Measurements from ENCODE around the gene NPHP4. TPM values are rescaled to one million over a fixed set of nuclear protein-coding genes. Genes with fewer than 3 reads are reported as not detected.
"Not testable (repeated sequence)": the region's sequence is repeated elsewhere in the genome, so short reads cannot be mapped to it uniquely, and the experiment has no call there.

Gene NPHP4
- total RNA-seq, 6 experiments from 2014 or later, result 1.5 to 6.0 (median 2.0) TPM

- H3K36me3 ChIP-seq, result no peaks in the 10 kb centered on the region
- peaks cover 0 to 8% (median 3%) of the 10 kb centered on the region in 4 donors for H3K4me1 ChIP-seq
- H3K27ac ChIP-seq, result no peak overlapping the region
- DNase-seq (no peak), ATAC-seq (no peak)
- no peaks in the 10 kb centered on the region for H3K9me3 ChIP-seq
- no peaks in the 10 kb centered on the region for H3K27me3 ChIP-seq
- intact Hi-C loops (cut with DNase I), result no loop called here
- no peak overlapping the region for H3K4me3 ChIP-seq
- TF ChIP-seq CTCF (IDR thresholded peaks at IDR 0.05) (no peak), POLR2A (IDR thresholded peaks at IDR 0.05) (no peak)
- 70% methylated on average over 4 of the region's 4 CpGs for WGBS (ENCODE audit: insufficient coverage, low coverage, low lambda C conversion rate, missing lambda C conversion rate)
Measured at GRCh38 chr1:5928714-5929400, 63.4 kb downstream of the NPHP4 start.

GRCh38 chr1:5927506-5928370 lies 64.5 kb downstream of the NPHP4 start:
- 85% methylated on average over 4 of the region's 19 CpGs for WGBS (ENCODE audit: insufficient coverage, low coverage, low lambda C conversion rate, missing lambda C conversion rate)
- no peak for ATAC-seq
- no peak overlapping the region for H3K4me3 ChIP-seq
- H3K27ac ChIP-seq, result no peak overlapping the region
- TF ChIP-seq POLR2A (IDR thresholded peaks at IDR 0.05) (no peak), CTCF (IDR thresholded peaks at IDR 0.05) (no peak)
- intact Hi-C loops (cut with DNase I), result no loop called here
- no peaks in the 10 kb centered on the region for H3K9me3 ChIP-seq
- peak in 1 of 3 donors; percentile 43 for DNase-seq
- H3K4me1 ChIP-seq, result no peaks in the 10 kb centered on the region
- H3K36me3 ChIP-seq, result no peaks in the 10 kb centered on the region
- H3K27me3 ChIP-seq, result no peaks in the 10 kb centered on the region

GRCh38 chr1:5926686-5927435 lies 65.4 kb downstream of the NPHP4 start:
- Histone ChIP-seq H3K4me3 (no peak overlapping the region), H3K9me3 (no peaks in the 10 kb centered on the region), H3K36me3 (no peaks in the 10 kb centered on the region), H3K27ac (no peak overlapping the region), H3K27me3 (no peaks in the 10 kb centered on the region), H3K4me1 (no peaks in the 10 kb centered on the region)
- ATAC-seq (no peak), DNase-seq (peak in 1 of 3 donors; percentile 19)
- WGBS (ENCODE audit: insufficient coverage, low coverage, low lambda C conversion rate, missing lambda C conversion rate), result 83% methylated on average over 12 of the region's 18 CpGs
- intact Hi-C loops (cut with DNase I), result no loop called here
- no peak for TF ChIP-seq POLR2A (IDR thresholded peaks at IDR 0.05)
- no peak for TF ChIP-seq CTCF (IDR thresholded peaks at IDR 0.05)

- peak in 1 of 3 donors; percentile 15 for DNase-seq
- not testable (repeated sequence) for H3K9me3 ChIP-seq
Measured at GRCh38 chr1:5922700-5923330, 69.4 kb downstream of the NPHP4 start.

More at GRCh38 chr1:5922700-5923330, 69.4 kb downstream of the NPHP4 start:
- H3K4me3 ChIP-seq; H3K27me3 ChIP-seq; H3K4me1 ChIP-seq; intact Hi-C loops (cut with DNase I); H3K27ac ChIP-seq; ATAC-seq; H3K36me3 ChIP-seq: not testable (repeated sequence)
- WGBS (ENCODE audit: insufficient coverage, low coverage, low lambda C conversion rate, missing lambda C conversion rate), result 89% methylated on average over 12 of the region's 21 CpGs

All from right lobe of liver (tissue), 6 donors.